ENCODE data around the gene TCERG1L.

The TCERG1L gene

GRCh38 chr10:131215776-131216175 is 95.7 kb downstream of the TCERG1L start:
- H3K27ac ChIP-seq (ENCODE audit: low read length) = no peak overlapping the region
- H3K9ac ChIP-seq (ENCODE audit: low read length in 2 of 2) = no peak overlapping the region
- no peaks in the 10 kb centered on the region for H3K9me3 ChIP-seq (ENCODE audit: control insufficient read depth in 2 of 2, low read length in 2 of 2)
- no peaks in the 10 kb centered on the region for H3K36me3 ChIP-seq (ENCODE audit: control insufficient read depth in 2 of 2, insufficient read depth in 2 of 2, low read length in 2 of 2)
- H3K27me3 ChIP-seq (ENCODE audit: control insufficient read depth in 1 of 2, insufficient read depth in 2 of 2, low read length in 2 of 2) = no peaks in the 10 kb centered on the region
- H3K4me1 ChIP-seq (ENCODE audit: control insufficient read depth, insufficient read depth, low read length) = no peaks in the 10 kb centered on the region
- H3K4me3 ChIP-seq (ENCODE audit: low read length in 2 of 2) = no peak overlapping the region

GRCh38 chr10:131214521-131215244 is 96.8 kb downstream of the TCERG1L start:
- no peak overlapping the region for H3K27ac ChIP-seq (ENCODE audit: low read length)
- H3K36me3 ChIP-seq (ENCODE audit: control insufficient read depth in 2 of 2, insufficient read depth in 2 of 2, low read length in 2 of 2) = no peaks in the 10 kb centered on the region
- no peak overlapping the region for H3K9ac ChIP-seq (ENCODE audit: low read length in 2 of 2)
- H3K4me3 ChIP-seq (ENCODE audit: low read length in 2 of 2) = no peak overlapping the region
- H3K4me1 ChIP-seq (ENCODE audit: control insufficient read depth, insufficient read depth, low read length) = no peaks in the 10 kb centered on the region
- no peaks in the 10 kb centered on the region for H3K27me3 ChIP-seq (ENCODE audit: control insufficient read depth in 1 of 2, insufficient read depth in 2 of 2, low read length in 2 of 2)
- H3K9me3 ChIP-seq (ENCODE audit: control insufficient read depth in 2 of 2, low read length in 2 of 2) = no peaks in the 10 kb centered on the region

GRCh38 chr10:131213741-131214505 is 97.6 kb downstream of the TCERG1L start:
- Histone ChIP-seq H3K4me1 (ENCODE audit: control insufficient read depth, insufficient read depth, low read length) (no peaks in the 10 kb centered on the region), H3K9me3 (ENCODE audit: control insufficient read depth in 2 of 2, low read length in 2 of 2) (no peaks in the 10 kb centered on the region), H3K9ac (ENCODE audit: low read length in 2 of 2) (no peak overlapping the region), H3K27ac (ENCODE audit: low read length) (no peak overlapping the region), H3K27me3 (ENCODE audit: control insufficient read depth in 1 of 2, insufficient read depth in 2 of 2, low read length in 2 of 2) (no peaks in the 10 kb centered on the region), H3K4me3 (ENCODE audit: low read length in 2 of 2) (no peak overlapping the region), H3K36me3 (ENCODE audit: control insufficient read depth in 2 of 2, insufficient read depth in 2 of 2, low read length in 2 of 2) (no peaks in the 10 kb centered on the region)

GRCh38 chr10:131212763-131213325 is 98.7 kb downstream of the TCERG1L start:
- H3K9me3 ChIP-seq (ENCODE audit: control insufficient read depth in 2 of 2, low read length in 2 of 2) = no peaks in the 10 kb centered on the region
- H3K4me3 ChIP-seq (ENCODE audit: low read length in 2 of 2) = no peak overlapping the region
- no peak overlapping the region for H3K9ac ChIP-seq (ENCODE audit: low read length in 2 of 2)
- no peaks in the 10 kb centered on the region for H3K27me3 ChIP-seq (ENCODE audit: control insufficient read depth in 1 of 2, insufficient read depth in 2 of 2, low read length in 2 of 2)
- no peaks in the 10 kb centered on the region for H3K36me3 ChIP-seq (ENCODE audit: control insufficient read depth in 2 of 2, insufficient read depth in 2 of 2, low read length in 2 of 2)
- no peak overlapping the region for H3K27ac ChIP-seq (ENCODE audit: low read length)
- no peaks in the 10 kb centered on the region for H3K4me1 ChIP-seq (ENCODE audit: control insufficient read depth, insufficient read depth, low read length)

- Histone ChIP-seq H3K4me1 (ENCODE audit: control insufficient read depth, insufficient read depth, low read length) (no peaks in the 10 kb centered on the region), H3K9me3 (ENCODE audit: control insufficient read depth in 2 of 2, low read length in 2 of 2) (no peaks in the 10 kb centered on the region), H3K9ac (ENCODE audit: low read length in 2 of 2) (no peak overlapping the region), H3K27ac (ENCODE audit: low read length) (no peak overlapping the region), H3K4me3 (ENCODE audit: low read length in 2 of 2) (no peak overlapping the region), H3K27me3 (ENCODE audit: control insufficient read depth in 1 of 2, insufficient read depth in 2 of 2, low read length in 2 of 2) (no peaks in the 10 kb centered on the region), H3K36me3 (ENCODE audit: control insufficient read depth in 2 of 2, insufficient read depth in 2 of 2, low read length in 2 of 2) (no peaks in the 10 kb centered on the region)
These were observed 99.4 kb downstream of the TCERG1L start for GRCh38 chr10:131211965-131212619.

GRCh38 chr10:131211559-131211958 is 100.0 kb downstream of the TCERG1L start:
- H3K36me3 ChIP-seq (ENCODE audit: control insufficient read depth in 2 of 2, insufficient read depth in 2 of 2, low read length in 2 of 2) = no peaks in the 10 kb centered on the region
- H3K4me1 ChIP-seq (ENCODE audit: control insufficient read depth, insufficient read depth, low read length) = no peaks in the 10 kb centered on the region
- H3K9me3 ChIP-seq (ENCODE audit: control insufficient read depth in 2 of 2, low read length in 2 of 2) = no peaks in the 10 kb centered on the region
- H3K4me3 ChIP-seq (ENCODE audit: low read length in 2 of 2) = no peak overlapping the region
- H3K27ac ChIP-seq (ENCODE audit: low read length) = no peak overlapping the region
- no peak overlapping the region for H3K9ac ChIP-seq (ENCODE audit: low read length in 2 of 2)
- no peaks in the 10 kb centered on the region for H3K27me3 ChIP-seq (ENCODE audit: control insufficient read depth in 1 of 2, insufficient read depth in 2 of 2, low read length in 2 of 2)

GRCh38 chr10:131211146-131211545 is 100.4 kb downstream of the TCERG1L start:
- H3K4me1 ChIP-seq (ENCODE audit: control insufficient read depth, insufficient read depth, low read length) = no peaks in the 10 kb centered on the region
- no peak overlapping the region for H3K4me3 ChIP-seq (ENCODE audit: low read length in 2 of 2)
- no peak overlapping the region for H3K27ac ChIP-seq (ENCODE audit: low read length)
- H3K9ac ChIP-seq (ENCODE audit: low read length in 2 of 2) = no peak overlapping the region
- H3K9me3 ChIP-seq (ENCODE audit: control insufficient read depth in 2 of 2, low read length in 2 of 2) = no peaks in the 10 kb centered on the region
- no peaks in the 10 kb centered on the region for H3K36me3 ChIP-seq (ENCODE audit: control insufficient read depth in 2 of 2, insufficient read depth in 2 of 2, low read length in 2 of 2)
- no peaks in the 10 kb centered on the region for H3K27me3 ChIP-seq (ENCODE audit: control insufficient read depth in 1 of 2, insufficient read depth in 2 of 2, low read length in 2 of 2)

- no peaks in the 10 kb centered on the region for H3K9me3 ChIP-seq (ENCODE audit: control insufficient read depth in 2 of 2, low read length in 2 of 2)
These were observed 101.3 kb downstream of the TCERG1L start for GRCh38 chr10:131210181-131210580.

GRCh38 chr10:131207584-131208532 is 103.7 kb downstream of the TCERG1L start:
- H3K4me1 ChIP-seq (ENCODE audit: control insufficient read depth, insufficient read depth, low read length) = no peaks in the 10 kb centered on the region
- no peak overlapping the region for H3K27ac ChIP-seq (ENCODE audit: low read length)
- no peaks in the 10 kb centered on the region for H3K36me3 ChIP-seq (ENCODE audit: control insufficient read depth in 2 of 2, insufficient read depth in 2 of 2, low read length in 2 of 2)
- no peaks in the 10 kb centered on the region for H3K27me3 ChIP-seq (ENCODE audit: control insufficient read depth in 1 of 2, insufficient read depth in 2 of 2, low read length in 2 of 2)
- H3K4me3 ChIP-seq (ENCODE audit: low read length in 2 of 2) = no peak overlapping the region
- H3K9ac ChIP-seq (ENCODE audit: low read length in 2 of 2) = no peak overlapping the region
- peaks cover 0 to 4% of the 10 kb centered on the region in 2 donors for H3K9me3 ChIP-seq (ENCODE audit: control insufficient read depth in 2 of 2, low read length in 2 of 2)

More at GRCh38 chr10:131210181-131210580, 101.3 kb downstream of the TCERG1L start:
- Histone ChIP-seq H3K9ac (ENCODE audit: low read length in 2 of 2) (no peak overlapping the region), H3K4me3 (ENCODE audit: low read length in 2 of 2) (no peak overlapping the region), H3K36me3 (ENCODE audit: control insufficient read depth in 2 of 2, insufficient read depth in 2 of 2, low read length in 2 of 2) (no peaks in the 10 kb centered on the region), H3K27me3 (ENCODE audit: control insufficient read depth in 1 of 2, insufficient read depth in 2 of 2, low read length in 2 of 2) (no peaks in the 10 kb centered on the region), H3K27ac (ENCODE audit: low read length) (no peak overlapping the region), H3K4me1 (ENCODE audit: control insufficient read depth, insufficient read depth, low read length) (no peaks in the 10 kb centered on the region)

GRCh38 chr10:131207176-131207575 is 104.3 kb downstream of the TCERG1L start:
- no peaks in the 10 kb centered on the region for H3K36me3 ChIP-seq (ENCODE audit: control insufficient read depth in 2 of 2, insufficient read depth in 2 of 2, low read length in 2 of 2)

More at GRCh38 chr10:131207176-131207575, 104.3 kb downstream of the TCERG1L start:
- no peak overlapping the region for H3K9ac ChIP-seq (ENCODE audit: low read length in 2 of 2)
- peaks cover 0 to 4% of the 10 kb centered on the region in 2 donors for H3K9me3 ChIP-seq (ENCODE audit: control insufficient read depth in 2 of 2, low read length in 2 of 2)
- no peak overlapping the region for H3K4me3 ChIP-seq (ENCODE audit: low read length in 2 of 2)
- no peaks in the 10 kb centered on the region for H3K27me3 ChIP-seq (ENCODE audit: control insufficient read depth in 1 of 2, insufficient read depth in 2 of 2, low read length in 2 of 2)
- H3K4me1 ChIP-seq (ENCODE audit: control insufficient read depth, insufficient read depth, low read length) = no peaks in the 10 kb centered on the region
- H3K27ac ChIP-seq (ENCODE audit: low read length) = no peak overlapping the region

All from stomach smooth muscle (tissue), 2 donors.